Kidney (tissue), 14 donors: ENCODE measurements around the gene BCAS3. TPM values are rescaled to one million over a fixed set of nuclear protein-coding genes. Genes with fewer than 3 reads are reported as not detected.
"Not testable (repeated sequence)": the region's sequence is repeated elsewhere in the genome, so short reads cannot be mapped to it uniquely, and the experiment has no call there.

Experiments
- DNase-seq, 5 donors: peaks; one replicate each; pipeline ENCODE4 v3.0.0-alpha.2; 2013 to 2020
- FAIRE-seq: peaks from 2 replicates; lab custom pipeline; 2012; peaks lifted over from hg19 to GRCh38; lab: Jason Lieb, UNC
- H3K27ac ChIP-seq, 2 donors: one replicate each; pipeline ENCODE4 v1.7.0; 2013; ENCODE audit warnings: low read depth in 2 of 2, low read length in 2 of 2, inconsistent platforms in 1 of 2
- H3K27me3 ChIP-seq: one replicate; pipeline ENCODE4 v1.7.1; 2013; ENCODE audit warnings: low read length, inconsistent platforms; ENCODE audit not compliant: control insufficient read depth, insufficient read depth
- H3K36me3 ChIP-seq, 3 donors: one replicate each; pipeline versions ENCODE4 v1.7.0 to v1.7.1; 2013; ENCODE audit warnings: low read length in 3 of 3, control low read depth in 1 of 3, inconsistent platforms in 1 of 3; ENCODE audit not compliant: insufficient read depth in 3 of 3, control insufficient read depth in 2 of 3
- H3K4me1 ChIP-seq, 3 donors: one replicate each; pipeline versions ENCODE4 v1.7.0 to v1.7.1; 2013; ENCODE audit warnings: low read length in 3 of 3, inconsistent platforms in 1 of 3, low read depth in 1 of 3; ENCODE audit not compliant: control insufficient read depth in 2 of 3, insufficient read depth in 2 of 3
- H3K4me3 ChIP-seq, 3 donors: one replicate each; pipeline versions ENCODE4 v1.7.0 to v1.8.1; 2013; ENCODE audit warnings: low read length in 3 of 3, control low read depth in 1 of 3, inconsistent platforms in 1 of 3
- H3K9ac ChIP-seq, 3 donors: one replicate each; pipeline versions ENCODE4 v1.7.0 to v1.7.1; 2013; ENCODE audit warnings: low read length in 3 of 3, control low read depth in 1 of 3, inconsistent platforms in 1 of 3
- H3K9me3 ChIP-seq, 3 donors: one replicate each; pipeline versions ENCODE4 v1.7.0 to v1.7.1; 2013; ENCODE audit warnings: low read length in 3 of 3, control low read depth in 1 of 3, inconsistent platforms in 1 of 3; ENCODE audit not compliant: control insufficient read depth in 2 of 3, insufficient read depth in 1 of 3
- CTCF ChIP-seq: IDR thresholded peaks from 3 replicates; pipeline ENCODE4 v1.5.1; 2012; ENCODE audit warnings: mild to moderate bottlenecking, moderate library complexity, borderline replicate concordance; ENCODE audit not compliant: insufficient read depth; ENCODE audit errors: extremely low read depth
- intact Hi-C: fragments of 100-400 bp; cut with DNase I; formaldehyde crosslinking; loops from one replicate; pipeline ENCODE4 v1.11.1; 2022
- polyA plus RNA-seq: library from polyadenylated mRNA; stranded (reverse); fragments of 350-450 nt; fragmentation: Illumina TruSeq; extraction: RNeasy Lipid Tissue Mini Kit (QIAGEN cat#74804); gene quantifications from one replicate; pipeline ENCODE4 v1.2.3, GENCODE V29; 2014; ENCODE audit warnings: low read depth, low replicate concordance; ENCODE audit not compliant: insufficient read depth
- total RNA-seq: library from RNA; stranded (reverse); fragmentation: NEBNext Ultra II Directional; extraction: Animal tissue kit (Norgen Biotek cat#: 25700); gene quantifications from one replicate; pipeline ENCODE4 v1.2.1, GENCODE V29; 2021
- donor health status: control.
- donor health status: control.
- donor health status: control.
- donor health status: control.
- donor health status: control.
- donor health status: DM: yes; HTN: yes; CAD: no.
- donor health status: Normal renal cell carcinoma (clear cell type).

BCAS3 gene
- total and polyA plus RNA-seq, 2 donors from 2014 or later = 18.3 to 44.1 TPM

GRCh38 chr17:61427567-61427966, 749.9 kb downstream of the BCAS3 start:
- H3K4me3 ChIP-seq = no peak overlapping the region
- no peak for DNase-seq
- H3K36me3 ChIP-seq = no peaks in the 10 kb centered on the region
- no peaks in the 10 kb centered on the region for H3K9me3 ChIP-seq
- H3K9ac ChIP-seq = no peak overlapping the region
- H3K4me1 ChIP-seq = no peaks in the 10 kb centered on the region
- intact Hi-C loops = loop anchor here (10.0 kb wide), 1 partner anchor 117 kb away; no protein-coding TSS in a partner anchor
- no peak for TF ChIP-seq CTCF
- no peak for FAIRE-seq
- no peak overlapping the region for H3K27ac ChIP-seq
- no peaks in the 10 kb centered on the region for H3K27me3 ChIP-seq

GRCh38 chr17:61429274-61429673, 751.6 kb downstream of the BCAS3 start:
- DNase-seq = no peak
- TF ChIP-seq CTCF = no peak
- H3K27me3 ChIP-seq = no peaks in the 10 kb centered on the region
- no peak overlapping the region for H3K27ac ChIP-seq
- no peak overlapping the region for H3K4me3 ChIP-seq
- H3K9me3 ChIP-seq = no peaks in the 10 kb centered on the region
- H3K9ac ChIP-seq = no peak overlapping the region
- FAIRE-seq = no peak
- intact Hi-C loops = loop anchor here (10.0 kb wide), 1 partner anchor 116 kb away; no protein-coding TSS in a partner anchor
- no peaks in the 10 kb centered on the region for H3K4me1 ChIP-seq
- H3K36me3 ChIP-seq = no peaks in the 10 kb centered on the region

- H3K36me3 ChIP-seq, H3K4me3 ChIP-seq, H3K4me1 ChIP-seq, FAIRE-seq, DNase-seq, H3K9me3 ChIP-seq, H3K27ac ChIP-seq, H3K9ac ChIP-seq, H3K27me3 ChIP-seq: not testable (repeated sequence)
- intact Hi-C loops = loop anchor here (10.0 kb wide), 1 partner anchor 115 kb away; no protein-coding TSS in a partner anchor
These were observed 752.2 kb downstream of the BCAS3 start for GRCh38 chr17:61429831-61430230.

- Histone ChIP-seq H3K4me1 (no peaks in the 10 kb centered on the region), H3K9ac (no peak overlapping the region), H3K4me3 (no peak overlapping the region), H3K27ac (no peak overlapping the region), H3K9me3 (peaks cover 0 to 6% (median 4%) of the 10 kb centered on the region in 3 donors), H3K27me3 (no peaks in the 10 kb centered on the region), H3K36me3 (no peaks in the 10 kb centered on the region)
- DNase-seq (no peak), FAIRE-seq (no peak)
- TF ChIP-seq CTCF = no peak
- intact Hi-C loops = no loop called here
These were observed 754.1 kb downstream of the BCAS3 start for GRCh38 chr17:61431594-61432311.
